GM04503 (cell line): Measurements from ENCODE around the gene SAPCD2.
"Not testable (repeated sequence)": the region's sequence is repeated elsewhere in the genome, so short reads cannot be mapped to it uniquely, and the experiment has no call there.

Experiments used
- DNase-seq: peaks from one replicate; pipeline ENCODE4 v3.0.0-alpha.2; 2012; ENCODE audit warnings: low read depth

Gene SAPCD2

GRCh38 chr9:137070201-137070905 is at the start of gene SAPCD2:
Gene SAPCD2, minus strand, starts transcription at chr9:137070557. Its CDS starts 97 bp downstream, at chr9:137070460.
- DNase-seq = no peak

- not testable (repeated sequence) for DNase-seq
Observed at GRCh38 chr9:137118092-137118603, 47.8 kb upstream of the SAPCD2 start.

GRCh38 chr9:137117269-137117731 is 46.9 kb upstream of the SAPCD2 start:
- no peak for DNase-seq

- DNase-seq = no peak
Observed at GRCh38 chr9:137116728-137117127, 46.4 kb upstream of the SAPCD2 start.

GRCh38 chr9:137116027-137116507 is 45.7 kb upstream of the SAPCD2 start:
- no peak for DNase-seq

GRCh38 chr9:137115394-137116026 is 45.2 kb upstream of the SAPCD2 start:
- no peak for DNase-seq

GRCh38 chr9:137114613-137115393 is 44.4 kb upstream of the SAPCD2 start, which contains the start of gene DPP7:
Gene DPP7, minus strand, starts transcription at chr9:137114733. Its CDS starts 20 bp downstream, at chr9:137114713.
- DNase-seq = no peak

GRCh38 chr9:137114220-137114612 is 43.9 kb upstream of the SAPCD2 start:
- no peak for DNase-seq

- DNase-seq = no peak
Observed at GRCh38 chr9:137113385-137114159, 43.2 kb upstream of the SAPCD2 start.

GRCh38 chr9:137112564-137113384 is 42.4 kb upstream of the SAPCD2 start:
- no peak for DNase-seq

- DNase-seq = no peak
Observed at GRCh38 chr9:137111788-137112563, 41.6 kb upstream of the SAPCD2 start.

- no peak for DNase-seq
Observed at GRCh38 chr9:137110911-137111787, 40.8 kb upstream of the SAPCD2 start.

GRCh38 chr9:137110147-137110910 is 40.0 kb upstream of the SAPCD2 start:
- no peak for DNase-seq

- DNase-seq = no peak
Observed at GRCh38 chr9:137109250-137110146, 39.1 kb upstream of the SAPCD2 start.

- no peak for DNase-seq
Observed at GRCh38 chr9:137108608-137109249, 38.4 kb upstream of the SAPCD2 start.

GRCh38 chr9:137107982-137108381 is 37.6 kb upstream of the SAPCD2 start:
- no peak for DNase-seq
